HPDE6-E6E7 (cell line): ENCODE results near the gene ZNF600.
"Not testable (repeated sequence)": the region's sequence is repeated elsewhere in the genome, so short reads cannot be mapped to it uniquely, and the experiment has no call there.

Experiments
- DNase-seq: peaks from one replicate; pipeline ENCODE4 v3.0.0; 2011; ENCODE audit warnings: missing footprints; ENCODE audit errors: extremely low spot score

The ZNF600 gene

DNA sequence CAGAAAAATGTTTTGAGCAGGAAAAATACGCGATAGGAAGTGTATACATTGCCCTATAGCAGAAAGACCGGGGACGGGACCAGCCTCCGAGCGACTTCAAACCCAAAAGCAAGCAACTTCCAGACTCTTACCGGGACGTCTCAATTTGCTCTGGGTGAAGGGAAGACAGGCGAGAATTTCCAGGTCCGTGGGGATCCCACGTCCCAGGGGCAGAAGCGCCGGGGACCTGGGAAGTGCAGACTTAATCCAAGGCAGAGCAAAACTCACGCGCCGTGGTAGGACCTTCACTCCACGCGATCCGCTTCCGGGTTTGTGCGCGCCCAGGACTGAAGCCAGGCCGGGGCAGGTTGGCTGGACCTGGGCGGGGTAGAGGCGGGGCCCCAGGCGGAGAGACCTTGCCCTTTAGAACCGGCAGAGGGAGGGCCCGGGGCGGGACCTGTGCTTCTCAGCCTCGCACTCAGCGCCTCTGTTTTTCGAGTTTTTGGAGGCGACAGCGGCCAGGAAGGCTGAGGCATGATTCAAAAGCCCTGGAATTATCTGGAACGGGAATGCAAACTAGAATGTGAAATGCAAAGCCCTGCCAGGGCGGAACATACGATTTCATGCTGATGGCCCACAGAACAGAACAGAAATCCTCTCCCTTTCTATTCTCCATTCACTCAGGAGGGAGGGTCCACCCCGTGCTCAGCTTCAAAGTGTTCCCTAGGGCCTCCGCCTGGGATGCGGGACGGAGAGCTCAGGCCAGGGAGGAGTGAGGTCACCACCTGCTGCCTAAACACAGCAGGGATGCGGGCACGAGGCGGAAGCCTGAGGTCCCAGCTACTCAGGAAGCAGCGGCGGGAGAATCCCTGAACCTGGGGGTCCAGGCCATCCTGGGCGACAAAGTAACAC lies at the start of gene ZNF600:
Gene ZNF600, minus strand, starts transcription at position 328 of the 891 bp plus-strand sequence. CDS start 7,903 bp downstream, outside the sequence.
- DNase-seq: peak; percentile 39

DNA sequence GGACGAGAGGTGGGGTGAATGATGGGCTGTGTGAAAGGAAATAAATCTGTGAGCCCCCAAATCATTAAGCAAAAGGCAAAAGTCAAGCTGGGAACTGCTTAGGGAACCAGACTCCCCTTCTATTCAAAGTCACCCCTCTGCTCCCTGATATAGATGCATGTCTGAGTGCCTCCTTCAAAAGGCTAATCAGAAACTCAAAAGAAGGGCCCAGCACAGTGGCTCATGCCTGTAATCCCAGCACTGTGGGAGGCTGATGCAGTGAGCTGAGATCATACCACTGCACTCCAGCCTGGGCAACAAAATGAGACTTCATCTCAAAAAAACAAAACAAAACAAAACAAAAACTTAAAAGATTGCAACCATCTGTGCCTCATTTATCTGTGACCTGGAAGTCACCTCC lies 47.7 kb upstream of the ZNF600 start:
- not testable (repeated sequence) for DNase-seq

DNA sequence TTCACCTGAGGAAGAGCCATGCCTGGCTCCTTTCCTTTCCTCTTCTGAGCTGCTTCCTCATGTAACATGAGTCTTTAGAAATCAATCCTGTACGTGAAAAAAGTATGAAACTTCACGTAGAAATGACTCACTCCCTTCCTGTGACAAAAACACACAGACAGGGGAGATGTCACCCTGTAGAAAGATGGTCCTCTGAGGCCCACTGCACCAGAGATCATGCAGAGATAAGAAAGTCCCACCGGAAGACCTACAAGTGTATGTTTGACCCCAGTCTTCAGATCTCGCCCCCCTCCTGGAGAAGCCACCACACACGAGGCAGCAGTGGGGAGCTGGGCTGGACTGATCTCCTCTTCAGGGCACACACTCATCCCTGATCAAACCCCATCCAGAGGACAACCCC lies 47.0 kb upstream of the ZNF600 start:
- DNase-seq: not testable (repeated sequence)

DNA sequence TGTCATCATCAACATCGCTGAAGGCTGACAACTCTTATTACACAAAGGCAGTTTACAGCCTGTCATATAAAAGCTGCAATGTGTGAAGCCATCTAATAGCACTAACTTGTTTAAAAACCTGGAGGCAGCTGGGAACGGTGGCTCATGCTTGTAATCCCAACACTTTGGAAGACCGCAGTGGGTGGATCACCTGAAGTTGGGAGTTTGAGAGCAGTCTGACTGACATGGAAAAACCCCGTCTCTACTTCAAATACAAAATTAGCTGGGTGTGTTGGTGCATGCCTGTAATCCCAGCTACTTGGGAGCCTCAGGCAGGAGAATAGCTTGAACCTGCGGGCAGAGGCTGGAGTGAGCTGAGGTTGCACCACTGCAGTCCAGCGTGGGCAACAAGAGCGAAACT lies 43.3 kb upstream of the ZNF600 start:
- not testable (repeated sequence) for DNase-seq

DNA sequence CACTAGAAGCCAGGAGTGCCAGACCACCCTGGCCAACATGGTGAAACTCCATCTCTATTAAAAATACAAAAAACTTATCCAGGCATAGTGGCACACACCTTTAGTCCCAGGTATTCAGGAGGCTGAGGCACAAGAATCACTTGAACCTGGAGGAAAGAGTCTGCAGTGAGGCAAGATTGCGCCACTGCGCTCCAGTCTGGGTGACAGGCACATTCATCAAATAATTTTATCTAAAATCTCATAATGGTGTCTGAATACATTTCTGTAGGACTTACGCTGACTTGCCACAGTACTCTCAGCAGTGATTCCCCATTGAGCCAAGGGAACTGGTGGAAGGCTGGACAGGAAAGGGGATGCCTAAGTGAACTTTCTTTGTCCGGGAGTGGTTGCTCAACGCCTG lies 39.2 kb upstream of the ZNF600 start:
- DNase-seq: no peak

DNA sequence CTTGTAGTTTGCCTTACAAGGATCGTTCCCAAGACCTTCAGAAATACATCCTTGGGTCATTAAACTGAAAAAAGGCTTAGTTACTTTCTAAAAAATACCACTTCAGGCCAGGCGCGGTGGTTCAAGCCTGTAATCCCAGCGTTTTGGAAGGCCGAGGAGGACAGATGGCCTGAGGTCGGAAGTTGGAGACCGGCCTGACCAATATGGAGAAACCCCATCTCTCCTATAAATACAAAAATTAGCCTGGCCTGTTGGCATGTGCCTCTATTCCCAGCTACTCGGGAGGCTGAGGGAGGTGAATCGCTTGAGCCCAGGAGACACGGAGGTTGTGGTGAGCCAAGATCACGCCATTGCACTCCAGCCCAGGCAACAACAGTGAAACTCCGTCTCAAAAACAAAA lies 37.1 kb upstream of the ZNF600 start:
- DNase-seq: no peak

DNA sequence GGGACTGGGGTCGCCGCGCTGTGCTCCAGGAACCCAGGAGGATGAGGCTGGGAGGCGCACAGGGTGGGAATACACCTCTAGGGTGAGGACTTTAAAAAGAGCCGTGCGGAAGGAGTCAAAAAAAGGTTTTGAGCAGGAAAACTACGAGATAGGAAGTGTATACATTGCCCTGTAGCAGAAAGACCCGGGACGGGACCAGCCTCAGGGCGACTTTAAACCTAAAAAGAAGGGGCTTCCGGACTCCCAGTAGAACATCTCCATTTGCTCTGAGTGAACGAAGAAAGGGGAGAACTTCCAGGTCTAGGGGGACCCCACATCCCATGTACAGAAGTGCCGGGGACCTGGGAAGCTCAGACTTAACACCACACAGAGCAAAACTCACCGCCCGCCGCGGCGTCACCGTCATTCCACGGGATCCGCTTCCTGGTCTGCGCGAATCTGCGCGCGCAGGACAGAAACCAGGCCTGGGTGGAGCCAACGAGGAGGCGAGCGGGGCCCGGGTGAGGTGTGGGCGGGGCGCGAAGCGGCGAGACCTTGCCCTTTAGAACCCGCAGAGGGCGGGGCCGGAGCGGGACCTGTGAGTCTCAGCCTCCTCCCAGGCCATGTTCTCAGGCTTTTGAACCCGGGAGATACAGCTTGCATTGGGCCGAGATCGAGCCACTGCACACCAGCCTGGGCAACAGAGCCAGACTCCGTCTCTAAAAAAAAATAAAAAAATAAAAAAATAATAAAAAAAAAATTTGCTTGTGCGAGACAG lies 34.8 kb upstream of the ZNF600 start, which contains the start of gene ZNF28:
Gene ZNF28, minus strand, starts transcription at position 430 of the 757 bp plus-strand sequence. CDS start 3,675 bp downstream, outside the sequence.
- not testable (repeated sequence) for DNase-seq

DNA sequence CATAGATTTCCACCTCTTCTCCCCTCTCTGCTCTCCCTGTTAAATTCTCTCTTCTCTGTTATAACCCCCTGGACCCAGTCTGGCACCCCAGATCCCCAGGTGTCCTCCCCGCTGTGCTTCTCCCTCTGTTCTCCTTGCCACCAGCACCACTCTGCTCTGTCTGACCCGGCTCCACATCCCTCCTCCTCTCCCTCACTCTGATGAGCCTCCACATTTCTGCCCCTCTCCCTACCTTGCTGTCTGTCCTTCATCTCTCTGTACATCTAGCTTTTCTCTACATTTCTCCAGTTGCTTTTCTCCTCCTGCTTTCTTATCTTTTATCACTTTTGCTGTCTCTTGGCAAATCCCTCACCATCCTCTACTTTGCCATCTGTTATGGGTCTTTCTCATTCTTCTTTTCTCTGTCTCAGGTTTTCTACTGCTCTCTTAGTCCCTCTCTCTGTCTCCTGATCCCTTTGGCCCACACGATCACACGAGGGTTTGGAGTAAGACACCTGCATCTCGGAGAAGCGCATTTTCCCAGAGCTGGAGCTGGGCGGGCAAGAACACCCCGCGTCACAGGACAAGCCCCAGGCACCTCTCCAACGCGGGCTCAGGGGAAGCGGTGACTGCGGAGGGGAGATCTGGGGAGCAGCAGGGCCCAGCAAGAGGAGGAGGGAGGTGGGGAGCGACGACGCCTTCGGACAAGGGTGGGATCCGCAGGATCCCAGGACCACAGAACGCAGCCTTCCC lies 34.0 kb upstream of the ZNF600 start:
- not testable (repeated sequence) for DNase-seq

DNA sequence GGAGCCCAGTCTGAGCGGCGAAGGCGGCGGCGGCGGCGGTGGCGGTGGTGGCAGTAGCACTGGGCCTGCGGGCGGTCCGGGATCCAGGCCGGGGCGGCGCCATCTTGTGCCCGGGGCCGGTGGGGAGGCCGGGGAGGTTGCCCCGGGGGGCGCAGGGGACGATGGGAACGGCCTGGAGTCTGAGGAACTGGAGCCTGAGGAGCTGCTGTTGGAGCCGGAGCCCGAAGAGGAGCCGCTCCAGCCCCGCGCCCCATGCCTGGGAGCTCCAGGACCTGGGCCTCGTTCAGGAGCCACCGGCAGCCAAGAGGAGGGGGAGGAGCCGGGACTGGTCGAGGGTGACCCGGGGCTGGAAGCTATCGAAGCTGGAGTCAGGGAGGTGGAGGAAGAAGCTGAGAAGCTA lies 23.2 kb upstream of the ZNF600 start:
- no peak for DNase-seq

DNA sequence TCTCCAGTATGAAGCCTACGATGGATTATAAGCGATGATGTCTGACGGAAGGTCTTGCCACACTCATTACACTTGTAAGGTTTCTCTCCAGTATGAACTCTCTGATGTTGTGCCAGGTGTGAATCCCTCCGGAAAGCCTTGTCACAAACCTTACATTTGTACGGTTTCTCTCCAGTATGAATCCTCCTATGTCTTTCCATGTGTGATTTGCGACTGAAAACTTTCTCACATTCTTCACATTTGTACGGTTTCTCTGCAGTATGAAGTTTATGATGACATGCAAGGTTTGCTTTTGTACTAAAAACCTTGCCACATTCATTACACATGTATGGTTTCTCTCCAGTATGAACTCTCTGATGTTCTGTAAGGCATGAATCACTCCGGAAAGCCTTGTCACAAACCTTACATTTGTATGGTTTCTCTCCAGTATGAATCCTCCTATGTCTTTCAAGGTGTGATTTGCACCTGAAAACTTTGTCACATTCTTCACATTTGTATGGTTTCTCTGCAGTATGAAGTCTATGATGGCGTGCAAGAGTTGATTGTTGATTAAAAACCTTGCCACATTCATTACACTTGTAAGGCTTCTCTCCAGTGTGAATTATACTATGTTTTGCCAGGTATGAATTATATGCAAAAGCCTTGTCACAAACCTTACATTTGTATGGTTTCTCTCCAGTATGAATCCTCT lies 13.5 kb upstream of the ZNF600 start:
- not testable (repeated sequence) for DNase-seq

DNA sequence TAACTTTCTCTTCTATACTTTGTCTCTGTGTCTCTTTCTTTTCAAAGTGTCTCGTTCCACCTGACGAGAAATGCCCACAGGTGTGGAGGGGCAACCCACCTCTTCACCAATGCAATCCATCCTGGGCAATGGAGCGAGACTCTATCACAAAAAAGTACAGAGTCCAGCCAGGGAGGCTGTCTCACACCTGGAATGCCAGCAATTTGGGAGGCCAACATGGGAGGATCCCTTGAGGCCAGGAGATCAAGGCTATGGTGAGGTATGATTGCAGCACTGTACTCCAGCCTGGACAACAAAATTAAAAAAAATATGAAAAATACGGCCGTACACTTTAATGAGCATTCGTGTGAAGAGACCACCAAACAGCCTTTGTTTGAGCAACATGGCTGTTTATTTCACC lies 2.8 kb upstream of the ZNF600 start:
- no peak for DNase-seq

DNA sequence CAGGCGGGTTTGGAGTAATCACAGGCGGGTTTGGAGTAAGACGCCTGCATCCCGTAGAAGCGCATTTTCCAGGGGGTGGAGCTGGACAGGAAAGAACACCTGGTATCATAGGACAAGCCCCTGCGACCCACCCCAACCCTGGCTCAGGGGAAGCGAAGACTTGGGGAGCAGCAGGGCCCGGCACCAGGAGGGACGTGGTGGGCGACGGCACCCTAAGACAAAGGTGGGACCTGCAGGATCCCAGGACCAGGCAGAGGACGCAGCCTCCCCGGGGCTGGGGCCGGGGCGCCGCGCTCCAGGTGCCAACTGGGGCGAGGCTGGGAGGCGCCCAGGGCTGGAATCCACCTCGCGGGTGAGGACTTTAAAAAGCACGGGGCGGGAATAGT lies 520 bp downstream of the ZNF600 start:
- peak; percentile 3 for DNase-seq

DNA sequence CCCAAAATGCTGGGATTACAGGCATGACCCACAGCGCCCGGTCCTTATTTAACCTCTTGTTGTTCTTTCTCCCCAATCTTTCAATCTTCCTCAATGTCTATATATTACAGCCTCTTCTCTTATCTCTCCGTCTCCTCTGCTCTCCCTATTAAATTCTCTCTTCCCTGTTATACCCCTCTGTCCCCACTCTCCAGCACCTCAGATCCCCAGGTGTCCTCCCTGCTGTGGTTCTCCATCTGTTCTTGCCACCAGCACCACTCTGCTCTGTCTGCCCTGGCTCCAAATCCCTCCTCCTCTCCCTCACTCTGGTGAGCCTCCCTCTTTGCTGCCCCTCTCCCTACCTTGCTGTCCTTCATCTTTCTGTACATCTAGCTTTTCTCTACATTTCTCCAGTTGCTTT lies 1.1 kb downstream of the ZNF600 start:
- DNase-seq: no peak

DNA sequence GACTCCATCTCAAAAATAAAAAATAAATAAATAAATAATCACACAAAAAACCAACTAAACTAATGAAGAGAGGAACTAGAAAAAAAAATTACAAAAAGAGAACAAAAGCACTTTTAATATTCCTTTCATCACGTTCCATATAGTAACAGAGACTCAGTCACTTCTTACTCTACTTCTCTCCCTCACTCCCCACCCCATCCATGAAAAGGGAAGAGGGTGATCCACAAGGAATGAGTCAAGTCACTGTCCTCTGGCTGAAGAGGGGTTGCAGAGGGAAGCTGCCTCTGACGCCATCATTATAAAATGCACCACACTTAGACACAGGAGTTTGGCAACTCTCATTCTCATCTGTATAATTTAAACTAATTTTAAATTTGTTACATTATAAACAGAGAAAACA lies 3.7 kb downstream of the ZNF600 start:
- DNase-seq: not testable (repeated sequence)

DNA sequence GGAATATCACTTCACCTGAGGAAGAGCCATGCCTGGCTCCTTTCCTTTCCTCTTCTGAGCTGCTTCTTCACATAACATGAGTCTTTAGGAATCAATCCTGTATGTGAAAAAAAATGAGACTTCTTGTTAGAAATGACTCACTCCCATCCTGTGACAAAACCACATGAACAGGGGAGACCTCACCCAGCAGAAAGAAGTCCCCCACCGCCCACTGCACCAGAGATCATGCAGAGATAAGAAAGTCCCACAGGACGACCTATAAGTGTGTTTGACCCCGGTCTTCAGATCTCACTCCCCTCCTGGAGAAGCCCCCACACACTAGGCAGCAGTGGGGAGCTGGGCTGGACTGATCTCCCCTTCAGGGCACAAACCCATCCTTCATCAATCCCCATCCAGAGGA lies 7.8 kb downstream of the ZNF600 start:
- no peak for DNase-seq

DNA sequence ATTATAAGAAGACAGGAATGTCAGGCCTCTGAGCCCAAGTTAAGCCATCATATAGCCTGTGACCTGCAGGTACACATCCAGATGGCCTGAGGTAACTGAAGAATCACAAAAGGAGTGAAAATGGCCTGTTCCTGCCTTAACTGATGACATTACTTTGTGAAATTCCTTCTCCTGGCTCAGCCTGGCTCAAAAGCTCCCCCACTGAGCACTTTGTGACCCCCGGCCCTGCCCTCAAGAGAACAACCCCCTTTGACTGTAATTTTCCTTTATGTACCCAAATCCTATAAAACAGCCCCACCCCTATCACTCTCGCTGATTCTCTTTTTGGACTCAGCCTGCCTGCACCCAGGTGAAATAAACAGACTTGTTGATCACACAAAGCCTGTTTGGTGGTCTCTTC lies 30.1 kb downstream of the ZNF600 start:
- DNase-seq: not testable (repeated sequence)

DNA sequence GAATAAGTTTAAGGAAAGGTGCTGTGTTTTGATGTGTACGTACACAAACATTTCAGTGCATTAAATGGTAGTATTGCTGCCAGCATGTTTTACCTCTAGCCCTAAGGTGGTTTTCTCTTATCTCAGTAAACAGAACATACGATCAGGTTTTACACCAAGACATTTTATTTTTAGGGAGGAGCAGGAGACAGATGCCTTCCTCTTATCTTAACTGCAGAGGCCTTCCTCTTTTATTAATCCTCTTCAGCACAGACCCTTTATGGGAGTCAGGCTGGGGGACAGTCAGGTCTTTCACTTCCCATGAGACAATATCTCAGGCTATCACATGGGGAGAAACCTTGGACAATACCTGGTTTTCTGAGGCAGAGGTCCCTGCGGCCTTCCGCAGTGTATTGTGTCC lies 36.8 kb downstream of the ZNF600 start:
- DNase-seq: no peak

DNA sequence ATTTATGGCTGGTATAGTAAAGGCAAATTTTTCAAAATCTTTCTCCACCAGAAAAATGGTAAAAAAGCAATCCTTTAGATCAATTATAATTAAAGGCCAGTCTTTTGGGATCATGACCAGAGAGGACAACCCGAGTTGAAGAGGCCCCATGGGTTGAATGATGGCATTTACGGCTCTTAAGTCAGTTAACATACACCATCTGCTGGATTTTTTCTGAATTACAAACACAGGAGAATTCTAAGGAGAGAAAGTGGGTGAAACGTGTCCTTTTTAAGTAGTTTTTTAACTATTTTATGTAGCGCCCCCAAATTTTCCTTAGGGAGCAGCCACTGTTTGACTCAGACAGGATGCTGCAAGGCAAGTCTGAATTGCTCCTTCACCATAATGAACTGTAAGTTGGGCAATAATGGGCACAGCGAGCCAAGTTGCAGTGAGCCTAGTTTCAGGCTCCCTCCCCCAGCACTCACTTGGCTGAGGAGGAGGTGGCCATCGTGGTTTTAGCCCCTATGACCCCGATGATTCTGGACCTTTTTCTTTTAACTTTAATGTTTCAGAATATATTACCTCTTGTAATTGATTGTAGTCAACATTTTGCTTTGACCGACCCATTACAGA lies 38.1 kb downstream of the ZNF600 start:
- peak; percentile 23 for DNase-seq

DNA sequence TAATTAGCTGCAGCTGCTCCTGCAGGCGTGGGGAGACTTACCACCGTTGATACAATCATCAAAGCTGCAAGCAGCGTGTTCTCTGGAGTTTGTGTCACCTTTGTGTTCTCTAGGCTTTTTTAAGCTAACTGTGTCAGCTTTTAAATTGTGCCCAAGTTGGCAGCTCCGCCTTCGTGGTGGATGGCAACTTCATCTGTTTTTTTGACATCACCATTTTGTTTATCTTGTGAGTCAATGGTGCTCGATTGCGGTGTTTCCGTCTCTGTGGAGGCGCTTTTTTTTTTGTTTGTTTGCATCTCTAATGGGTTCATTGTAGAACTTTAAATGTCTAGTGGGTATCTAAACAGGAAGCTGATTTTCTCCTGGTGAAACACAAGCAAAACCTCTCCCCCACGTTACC lies 40.7 kb downstream of the ZNF600 start:
- not testable (repeated sequence) for DNase-seq

DNA sequence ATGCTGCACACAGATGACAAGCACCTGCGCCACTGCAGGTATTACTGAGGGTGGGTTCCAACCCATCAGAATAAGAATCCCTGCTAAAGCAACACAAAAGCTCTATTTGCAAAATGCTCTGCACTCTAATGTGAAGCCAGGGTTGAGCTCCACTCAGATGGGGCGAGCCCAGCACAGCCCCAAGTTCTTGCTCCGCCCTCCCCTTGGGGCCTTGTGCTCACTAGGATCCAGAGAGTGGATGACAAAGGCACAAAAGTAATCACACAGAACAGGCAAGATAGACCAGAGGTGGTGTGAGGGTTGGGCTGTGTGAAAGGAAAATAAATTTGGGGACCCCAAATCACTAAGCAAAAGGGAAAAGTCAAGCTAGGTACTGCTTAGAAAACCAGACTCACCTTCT lies 43.5 kb downstream of the ZNF600 start:
- no peak for DNase-seq

DNA sequence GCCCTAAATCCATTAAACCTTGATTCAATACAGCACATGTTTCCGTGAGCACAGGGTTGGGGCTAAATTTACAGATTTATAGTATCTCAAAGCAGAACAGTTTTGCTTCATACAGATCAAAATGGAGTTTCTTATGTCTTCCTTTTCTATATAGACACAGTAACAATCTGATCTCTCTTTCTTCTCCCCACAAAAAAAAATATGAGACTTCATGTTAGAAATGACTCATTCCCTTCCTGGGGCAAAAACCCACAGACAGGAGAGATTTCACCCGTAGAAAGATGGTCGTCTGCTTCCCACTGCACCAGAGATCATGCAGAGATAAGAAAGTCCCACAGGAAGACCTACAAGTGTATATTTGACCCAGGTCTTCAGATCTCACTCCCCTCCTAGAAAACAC lies 44.1 kb downstream of the ZNF600 start:
- DNase-seq: no peak
